Epithelial cell of proximal tubule (primary cell): ENCODE results near the gene IFIT1. TPM values are rescaled to one million over a fixed set of nuclear protein-coding genes. Genes with fewer than 3 reads are reported as not detected.
"Not testable (repeated sequence)": the region's sequence is repeated elsewhere in the genome, so short reads cannot be mapped to it uniquely, and the experiment has no call there.

Source experiments
- DNase-seq: peaks from one replicate; pipeline ENCODE4 v3.0.0-alpha.2; 2011; ENCODE audit warnings: low read depth
- H3K4me3 ChIP-seq: 2 replicates; pipeline ENCODE4 v1.5.1; 2011; ENCODE audit warnings: low read depth, mild to moderate bottlenecking, low read length
- total RNA-seq: library from RNA; depleted of rRNA; stranded (reverse); fragments of >200 nt; gene quantifications from 2 replicates; pipeline ENCODE4 v1.2.3, GENCODE V29; 2015
- TF ChIP-seq, protein P1 (sequence below): conservative IDR thresholded peaks from 2 replicates; pipeline ENCODE4 v1.5.1; 2012; ENCODE audit warnings: low read depth, mild to moderate bottlenecking, low read length

The IFIT1 gene
- total RNA-seq, 1 donor from 2014 or later: 3.4 TPM

- TF ChIP-seq, protein P1, sequence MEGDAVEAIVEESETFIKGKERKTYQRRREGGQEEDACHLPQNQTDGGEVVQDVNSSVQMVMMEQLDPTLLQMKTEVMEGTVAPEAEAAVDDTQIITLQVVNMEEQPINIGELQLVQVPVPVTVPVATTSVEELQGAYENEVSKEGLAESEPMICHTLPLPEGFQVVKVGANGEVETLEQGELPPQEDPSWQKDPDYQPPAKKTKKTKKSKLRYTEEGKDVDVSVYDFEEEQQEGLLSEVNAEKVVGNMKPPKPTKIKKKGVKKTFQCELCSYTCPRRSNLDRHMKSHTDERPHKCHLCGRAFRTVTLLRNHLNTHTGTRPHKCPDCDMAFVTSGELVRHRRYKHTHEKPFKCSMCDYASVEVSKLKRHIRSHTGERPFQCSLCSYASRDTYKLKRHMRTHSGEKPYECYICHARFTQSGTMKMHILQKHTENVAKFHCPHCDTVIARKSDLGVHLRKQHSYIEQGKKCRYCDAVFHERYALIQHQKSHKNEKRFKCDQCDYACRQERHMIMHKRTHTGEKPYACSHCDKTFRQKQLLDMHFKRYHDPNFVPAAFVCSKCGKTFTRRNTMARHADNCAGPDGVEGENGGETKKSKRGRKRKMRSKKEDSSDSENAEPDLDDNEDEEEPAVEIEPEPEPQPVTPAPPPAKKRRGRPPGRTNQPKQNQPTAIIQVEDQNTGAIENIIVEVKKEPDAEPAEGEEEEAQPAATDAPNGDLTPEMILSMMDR: peak; percentile 55
- no peak for DNase-seq
- no peak overlapping the region for H3K4me3 ChIP-seq
Measured at GRCh38 chr10:89389254-89389653, 3.2 kb upstream of the IFIT1 start.

DNA sequence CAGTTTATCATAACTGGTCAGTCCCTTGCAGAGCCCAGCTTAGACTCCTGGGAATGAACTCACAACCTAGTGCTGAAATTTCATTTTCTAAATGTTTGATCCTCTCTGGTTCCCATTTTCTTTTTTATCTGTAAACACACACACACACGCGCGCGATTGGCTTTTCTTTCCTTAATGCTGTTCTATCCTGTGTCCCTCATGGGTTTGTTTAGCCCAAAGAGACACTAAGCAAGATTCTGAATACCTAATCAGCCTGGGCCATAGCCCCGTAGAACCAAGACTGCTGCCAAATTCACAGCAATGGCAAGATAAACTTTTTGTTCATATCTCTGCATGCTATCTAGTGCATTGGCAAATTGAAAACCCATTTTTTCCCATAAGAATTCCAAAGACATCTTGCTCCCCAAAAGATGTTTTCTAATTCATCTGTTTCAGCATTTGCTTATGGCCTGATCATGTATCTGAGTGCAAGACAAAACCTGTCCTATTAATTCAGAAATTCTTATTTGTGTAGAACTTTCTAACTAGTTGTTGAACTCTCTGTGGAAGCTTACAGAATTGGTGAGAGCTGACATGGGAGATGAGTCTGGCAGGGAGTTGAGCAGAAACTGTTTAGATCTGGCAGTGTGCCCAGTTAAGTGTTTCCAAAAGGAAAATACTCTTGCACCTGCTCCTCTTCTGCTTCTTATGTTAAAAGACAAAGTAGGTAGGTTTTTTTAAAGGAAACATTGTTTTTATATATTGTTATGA, 1.8 kb upstream of the IFIT1 start:
- no peak for DNase-seq
- TF ChIP-seq, protein P1: no peak

GRCh38 chr10:89391226-89391576, 1.2 kb upstream of the IFIT1 start:
- H3K4me3 ChIP-seq, DNase-seq: not testable (repeated sequence)

More for the DNA sequence above, 1.8 kb upstream of the IFIT1 start:
- H3K4me3 ChIP-seq: no peak overlapping the region

GRCh38 chr10:89392974-89393373, 551 bp downstream of the IFIT1 start:
- DNase-seq: no peak
- H3K4me3 ChIP-seq: peak overlapping the region; percentile 56
- TF ChIP-seq, protein P1: no peak

DNA sequence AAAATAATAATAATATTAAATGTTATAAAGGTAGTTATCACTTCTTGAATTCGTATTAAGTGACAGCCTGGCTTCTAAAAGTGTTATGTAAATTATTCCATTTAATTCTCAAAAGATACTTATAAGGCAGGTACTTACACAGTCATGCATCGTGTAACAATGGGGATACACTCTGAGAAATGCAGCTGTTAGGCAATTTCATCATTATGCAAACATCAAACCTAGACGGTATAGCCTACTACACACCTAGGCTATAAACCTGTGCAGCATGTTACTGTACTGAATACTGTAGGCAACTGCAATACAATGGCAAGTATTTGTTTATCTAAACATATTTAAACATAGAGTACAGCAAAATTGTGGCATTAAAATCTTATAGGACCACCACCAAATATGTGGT, 1.5 kb downstream of the IFIT1 start:
- no peak overlapping the region for H3K4me3 ChIP-seq
- TF ChIP-seq, protein P1: no peak
- DNase-seq: no peak

DNA sequence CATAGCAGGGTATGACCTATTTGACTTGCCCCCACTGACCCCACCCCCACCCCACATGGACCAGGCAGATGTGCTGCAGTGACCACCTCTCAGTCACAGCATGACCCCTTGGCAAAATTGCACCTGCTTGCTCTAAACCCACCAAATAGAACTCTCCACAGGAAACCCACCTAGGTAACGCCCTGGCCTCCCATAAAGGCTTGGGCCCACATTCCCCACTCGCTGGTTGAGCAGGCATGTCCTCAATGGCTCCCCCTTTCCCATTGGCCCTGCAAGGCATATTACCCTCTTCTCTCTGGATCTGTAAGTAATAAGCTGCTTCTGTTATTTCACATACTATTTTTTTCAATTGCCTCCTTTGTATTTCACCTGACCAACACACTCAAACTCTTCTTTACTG, 2.7 kb downstream of the IFIT1 start:
- no peak overlapping the region for H3K4me3 ChIP-seq
- no peak for DNase-seq
- TF ChIP-seq, protein P1: no peak

DNA sequence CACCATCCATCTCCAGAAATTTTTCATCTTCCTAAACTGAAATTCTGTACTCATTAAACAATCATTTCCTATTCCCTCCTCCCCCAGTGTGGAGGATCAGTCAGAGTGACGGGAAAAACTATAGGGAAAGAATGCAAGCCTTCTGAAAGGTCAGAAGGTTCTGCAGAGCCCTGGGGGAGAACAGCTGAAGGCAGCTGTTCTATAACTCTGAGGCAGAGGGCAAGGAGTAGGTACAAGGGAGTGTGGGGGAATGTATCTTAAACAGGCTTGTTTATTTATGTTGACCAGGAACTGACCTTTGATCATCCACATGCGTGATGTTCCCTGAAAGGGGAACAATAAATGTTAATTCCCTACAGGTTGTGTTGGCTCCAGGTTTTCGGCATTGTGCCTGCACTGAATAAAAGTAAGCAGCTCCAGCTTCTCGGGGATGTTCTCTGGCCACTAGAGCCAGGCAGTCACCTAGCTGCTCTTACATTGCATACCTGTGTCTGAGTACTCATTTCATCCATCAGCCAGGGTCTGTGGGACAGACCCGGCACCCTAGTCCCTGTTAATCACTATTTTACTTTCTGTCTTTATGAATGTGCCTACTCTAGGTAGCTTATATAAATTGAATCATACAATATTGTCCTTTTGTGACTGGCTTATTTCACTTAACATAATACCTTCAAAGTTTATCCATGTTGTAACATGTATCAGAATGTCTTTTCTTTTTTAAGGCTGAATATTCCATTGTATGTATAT, 5.8 kb downstream of the IFIT1 start:
- DNase-seq: no peak
- no peak overlapping the region for H3K4me3 ChIP-seq
- TF ChIP-seq, protein P1: no peak
